ENCODE measurements around the gene SIK3.

DNA sequence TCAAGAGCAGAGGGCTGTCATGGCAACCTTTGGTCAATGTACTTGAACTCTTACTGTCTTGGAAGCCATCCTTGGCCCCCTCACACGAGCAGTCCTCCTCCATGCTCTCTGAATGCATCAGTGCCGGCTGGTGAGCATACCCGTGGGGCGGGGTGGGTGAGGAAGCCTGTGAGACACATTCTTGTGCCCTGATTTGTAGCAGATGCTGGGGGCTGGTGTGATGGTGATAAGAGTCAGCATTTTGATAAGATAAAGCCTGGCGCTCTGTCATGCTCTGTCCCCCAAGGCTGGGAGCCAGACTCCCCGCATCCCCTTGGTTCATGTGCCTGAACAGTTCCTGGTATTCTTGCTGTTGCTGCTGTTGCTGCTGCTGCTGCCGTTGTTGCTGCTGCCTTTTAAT is 240.3 kb downstream of the SIK3 start:
- TF ChIP-seq, protein P1, sequence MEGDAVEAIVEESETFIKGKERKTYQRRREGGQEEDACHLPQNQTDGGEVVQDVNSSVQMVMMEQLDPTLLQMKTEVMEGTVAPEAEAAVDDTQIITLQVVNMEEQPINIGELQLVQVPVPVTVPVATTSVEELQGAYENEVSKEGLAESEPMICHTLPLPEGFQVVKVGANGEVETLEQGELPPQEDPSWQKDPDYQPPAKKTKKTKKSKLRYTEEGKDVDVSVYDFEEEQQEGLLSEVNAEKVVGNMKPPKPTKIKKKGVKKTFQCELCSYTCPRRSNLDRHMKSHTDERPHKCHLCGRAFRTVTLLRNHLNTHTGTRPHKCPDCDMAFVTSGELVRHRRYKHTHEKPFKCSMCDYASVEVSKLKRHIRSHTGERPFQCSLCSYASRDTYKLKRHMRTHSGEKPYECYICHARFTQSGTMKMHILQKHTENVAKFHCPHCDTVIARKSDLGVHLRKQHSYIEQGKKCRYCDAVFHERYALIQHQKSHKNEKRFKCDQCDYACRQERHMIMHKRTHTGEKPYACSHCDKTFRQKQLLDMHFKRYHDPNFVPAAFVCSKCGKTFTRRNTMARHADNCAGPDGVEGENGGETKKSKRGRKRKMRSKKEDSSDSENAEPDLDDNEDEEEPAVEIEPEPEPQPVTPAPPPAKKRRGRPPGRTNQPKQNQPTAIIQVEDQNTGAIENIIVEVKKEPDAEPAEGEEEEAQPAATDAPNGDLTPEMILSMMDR (IDR thresholded peaks at IDR 0.05) = no peak
- TF ChIP-seq POLR2A (IDR thresholded peaks at IDR 0.05) = no peak
- no peak for TF ChIP-seq EP300 (IDR thresholded peaks at IDR 0.05)
